ENCODE measurements around the gene ERLIN1. TPM values are rescaled to one million over a fixed set of nuclear protein-coding genes. Genes with fewer than 3 reads are reported as not detected.

ERLIN1 gene
- total RNA-seq, 6 experiments from 2014 or later: 56.9 to 83.1 (median 74.2) TPM

DNA sequence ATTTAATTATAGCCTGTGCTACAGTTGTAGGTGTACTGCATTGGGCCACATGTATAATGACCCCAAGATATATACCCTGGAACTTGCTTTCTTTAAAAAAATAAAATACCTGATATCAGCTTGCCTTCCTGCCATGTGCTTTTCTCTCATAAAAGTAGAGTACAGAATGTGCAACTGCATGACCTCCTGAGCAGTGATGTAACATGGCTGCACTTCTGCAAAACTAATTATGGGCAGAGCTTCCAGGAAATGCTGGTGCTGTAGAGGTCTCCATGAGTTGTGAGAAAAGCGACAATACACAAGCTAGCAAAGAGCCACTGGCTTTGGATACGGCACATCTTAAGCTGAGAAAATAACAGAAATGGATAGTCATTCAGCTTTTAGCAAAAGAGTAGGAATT is 6.5 kb upstream of the ERLIN1 start:
- H3K27me3 Mint-ChIP-seq (ENCODE audit: insufficient read depth): no peaks in the 10 kb centered on the region
- no peak overlapping the region for H3K27ac Mint-ChIP-seq
- TF ChIP-seq, protein P1, sequence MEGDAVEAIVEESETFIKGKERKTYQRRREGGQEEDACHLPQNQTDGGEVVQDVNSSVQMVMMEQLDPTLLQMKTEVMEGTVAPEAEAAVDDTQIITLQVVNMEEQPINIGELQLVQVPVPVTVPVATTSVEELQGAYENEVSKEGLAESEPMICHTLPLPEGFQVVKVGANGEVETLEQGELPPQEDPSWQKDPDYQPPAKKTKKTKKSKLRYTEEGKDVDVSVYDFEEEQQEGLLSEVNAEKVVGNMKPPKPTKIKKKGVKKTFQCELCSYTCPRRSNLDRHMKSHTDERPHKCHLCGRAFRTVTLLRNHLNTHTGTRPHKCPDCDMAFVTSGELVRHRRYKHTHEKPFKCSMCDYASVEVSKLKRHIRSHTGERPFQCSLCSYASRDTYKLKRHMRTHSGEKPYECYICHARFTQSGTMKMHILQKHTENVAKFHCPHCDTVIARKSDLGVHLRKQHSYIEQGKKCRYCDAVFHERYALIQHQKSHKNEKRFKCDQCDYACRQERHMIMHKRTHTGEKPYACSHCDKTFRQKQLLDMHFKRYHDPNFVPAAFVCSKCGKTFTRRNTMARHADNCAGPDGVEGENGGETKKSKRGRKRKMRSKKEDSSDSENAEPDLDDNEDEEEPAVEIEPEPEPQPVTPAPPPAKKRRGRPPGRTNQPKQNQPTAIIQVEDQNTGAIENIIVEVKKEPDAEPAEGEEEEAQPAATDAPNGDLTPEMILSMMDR (IDR thresholded peaks at IDR 0.05): no peak
- H3K4me3 Mint-ChIP-seq: no peak overlapping the region
- H3K4me1 Mint-ChIP-seq (ENCODE audit: low read depth): peaks cover 18% of the 10 kb centered on the region
- H3K36me3 Mint-ChIP-seq (ENCODE audit: low read depth): peaks cover 16% of the 10 kb centered on the region
- DNase-seq: no peak
- H3K9me3 Mint-ChIP-seq: no peaks in the 10 kb centered on the region

DNA sequence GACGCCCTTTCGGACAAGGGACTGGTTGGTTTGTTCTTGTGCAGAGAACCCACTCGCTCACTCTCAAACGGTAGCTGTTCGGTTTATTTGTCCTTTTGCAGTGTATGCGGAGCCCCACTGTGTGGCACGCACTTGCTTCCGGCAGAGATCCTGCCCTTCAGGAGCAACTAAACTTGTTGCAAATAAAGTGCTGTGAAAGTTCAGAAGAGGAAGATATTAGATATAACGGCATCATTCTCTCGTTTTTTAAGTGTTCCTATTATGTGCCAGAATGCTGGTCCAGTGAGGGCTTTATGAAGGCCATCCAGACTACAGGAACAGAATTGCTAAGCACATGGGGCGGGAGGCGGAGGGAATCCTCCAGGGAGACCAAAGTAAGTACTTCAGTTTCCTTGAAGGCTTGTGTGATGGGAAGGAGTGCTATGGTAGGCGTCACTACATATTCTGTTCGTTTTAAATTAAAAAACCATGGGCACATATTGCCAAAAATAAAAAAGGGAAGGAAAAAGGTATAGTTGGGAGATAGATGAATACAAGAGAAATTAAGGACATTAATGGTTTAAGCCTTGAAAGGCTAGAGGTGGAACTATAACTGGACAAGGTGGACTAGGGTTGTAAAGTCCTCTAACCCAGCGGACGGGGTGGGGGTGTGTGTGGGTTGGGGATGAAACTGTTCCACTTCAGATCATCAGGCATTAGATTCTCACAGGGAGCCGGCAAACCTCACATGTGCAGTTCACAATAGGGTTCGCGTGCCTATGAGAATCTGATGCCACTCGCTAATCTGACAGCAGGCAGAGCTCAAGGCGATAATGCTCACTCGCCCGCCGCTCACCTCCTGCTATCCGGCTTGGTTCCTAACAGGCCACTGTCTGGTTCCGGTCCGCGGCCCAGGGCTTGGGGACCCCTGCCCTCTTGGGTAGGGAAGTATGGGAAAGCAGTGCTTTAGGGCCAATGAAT is 704 bp upstream of the ERLIN1 start:
- Mint-ChIP-seq H3K9me3 (no peaks in the 10 kb centered on the region), H3K4me3 (peak overlapping the region; percentile 90), H3K27me3 (ENCODE audit: insufficient read depth) (peaks cover 6% of the 10 kb centered on the region; the same call in 1 of the 2 replicates), H3K4me1 (ENCODE audit: low read depth) (peaks cover 53% of the 10 kb centered on the region), H3K36me3 (ENCODE audit: low read depth) (peaks cover 24% of the 10 kb centered on the region; the same call in 1 of the 2 replicates), H3K27ac (peak overlapping the region; percentile 96)
- no peak for DNase-seq
- TF ChIP-seq, protein P1 (IDR thresholded peaks at IDR 0.05): no peak

DNA sequence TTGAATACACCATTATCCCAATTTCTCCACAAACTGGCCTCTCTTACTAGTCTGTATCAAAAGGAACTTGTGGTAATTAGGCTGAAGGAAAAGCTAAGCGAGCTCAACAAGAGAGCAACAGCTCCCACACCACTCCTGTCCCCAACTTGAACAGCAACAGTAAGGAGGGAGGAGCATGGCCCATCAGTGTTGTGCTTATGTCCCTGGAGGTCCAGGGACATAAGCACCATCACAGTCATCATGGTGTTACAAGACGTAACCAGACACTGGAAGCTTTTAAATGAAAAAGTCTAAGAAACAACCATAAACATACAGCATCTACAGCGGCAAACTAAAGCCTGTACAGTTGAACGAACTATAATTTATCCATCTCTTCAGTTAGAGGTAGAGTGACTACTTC is 989 bp downstream of the ERLIN1 start:
- Mint-ChIP-seq H3K36me3 (ENCODE audit: low read depth) (peaks cover 19% of the 10 kb centered on the region; the same call in 1 of the 2 replicates), H3K27me3 (ENCODE audit: insufficient read depth) (peaks cover 6% of the 10 kb centered on the region; the same call in 1 of the 2 replicates), H3K9me3 (no peaks in the 10 kb centered on the region), H3K4me3 (peak overlapping the region; percentile 90), H3K4me1 (ENCODE audit: low read depth) (peaks cover 61% of the 10 kb centered on the region), H3K27ac (peak overlapping the region; percentile 96)
- DNase-seq: no peak
- TF ChIP-seq, protein P1 (IDR thresholded peaks at IDR 0.05): no peak

DNA sequence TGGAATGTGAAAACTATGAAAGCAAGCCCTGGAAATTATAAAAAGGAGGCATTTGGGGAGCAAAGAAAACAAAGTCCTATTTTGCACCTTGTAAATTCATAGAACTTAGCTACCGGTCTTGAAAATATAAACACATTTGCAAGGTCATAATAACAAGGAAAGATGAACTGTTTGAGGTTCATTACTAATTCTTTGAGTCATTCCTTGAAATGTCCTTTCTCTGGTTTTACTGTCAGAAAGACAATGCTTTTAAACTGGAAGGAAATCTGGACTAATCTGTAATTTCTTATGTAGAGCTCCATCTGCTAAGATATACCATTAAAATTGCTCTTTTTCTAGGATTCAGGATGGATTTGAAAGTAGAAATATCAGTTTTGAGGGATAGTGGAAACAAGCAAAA is 1.4 kb downstream of the ERLIN1 start:
- peaks cover 63% of the 10 kb centered on the region for H3K4me1 Mint-ChIP-seq (ENCODE audit: low read depth)
- H3K27ac Mint-ChIP-seq: peak overlapping the region; percentile 96
- TF ChIP-seq, protein P1 (IDR thresholded peaks at IDR 0.05): no peak
- H3K9me3 Mint-ChIP-seq: no peaks in the 10 kb centered on the region
- DNase-seq: peak; percentile 17
- H3K36me3 Mint-ChIP-seq (ENCODE audit: low read depth): peaks cover 19% of the 10 kb centered on the region; the same call in 1 of the 2 replicates
- H3K27me3 Mint-ChIP-seq (ENCODE audit: insufficient read depth): peaks cover 6% of the 10 kb centered on the region; the same call in 1 of the 2 replicates
- H3K4me3 Mint-ChIP-seq: peak overlapping the region; percentile 90

DNA sequence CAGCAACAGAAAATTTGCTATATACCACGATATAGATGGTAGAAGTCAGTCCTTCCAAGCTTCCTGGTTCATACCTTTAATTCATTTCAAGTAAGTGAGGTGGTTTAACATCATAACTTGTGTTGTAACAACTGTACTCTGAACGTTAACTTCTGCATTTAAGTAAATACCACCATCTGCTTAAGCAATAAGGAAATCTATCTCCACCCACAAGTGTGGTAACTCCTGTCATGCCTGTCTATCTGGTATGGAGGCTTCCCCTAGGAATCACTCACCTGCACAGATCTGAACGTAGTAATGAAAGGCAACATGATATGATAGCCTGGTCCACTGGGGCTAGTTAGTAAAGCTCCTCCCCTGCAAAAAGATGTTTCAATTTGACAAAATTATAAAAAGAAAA is 2.3 kb downstream of the ERLIN1 start:
- H3K27ac Mint-ChIP-seq: peak overlapping the region; percentile 96; the same call in 1 of the 2 replicates
- TF ChIP-seq, protein P1 (IDR thresholded peaks at IDR 0.05): no peak
- H3K36me3 Mint-ChIP-seq (ENCODE audit: low read depth): peaks cover 23% of the 10 kb centered on the region; the same call in 1 of the 2 replicates
- peaks cover 62% of the 10 kb centered on the region for H3K4me1 Mint-ChIP-seq (ENCODE audit: low read depth)
- DNase-seq: no peak
- peaks cover 6% of the 10 kb centered on the region; the same call in 1 of the 2 replicates for H3K27me3 Mint-ChIP-seq (ENCODE audit: insufficient read depth)
- H3K4me3 Mint-ChIP-seq: peak overlapping the region; percentile 90; the same call in 1 of the 2 replicates
- H3K9me3 Mint-ChIP-seq: no peaks in the 10 kb centered on the region

All from HFFc6 (cell line).